HG03442 (cell line): Measurements from ENCODE around the gene DUOX1.

ENCODE experiments used
- ATAC-seq: cut with Tn5 transposase; IDR thresholded peaks from one replicate; pipeline ENCODE4 v1.9.1; 2021; ENCODE audit warnings: mild to moderate bottlenecking, moderate library complexity; ENCODE audit not compliant: unreplicated experiment

Gene DUOX1

GRCh38 chr15:45105586-45105985 is 24.2 kb upstream of the DUOX1 start:
- no peak for ATAC-seq

GRCh38 chr15:45106002-45106790 is 23.6 kb upstream of the DUOX1 start:
- no peak for ATAC-seq

- ATAC-seq: no peak
Observed at GRCh38 chr15:45107941-45108630, 21.7 kb upstream of the DUOX1 start.

- no peak for ATAC-seq
Observed at GRCh38 chr15:45110256-45110820, 19.5 kb upstream of the DUOX1 start.

GRCh38 chr15:45111390-45112142 is 18.2 kb upstream of the DUOX1 start:
- ATAC-seq: no peak

- no peak for ATAC-seq
Observed at GRCh38 chr15:45112143-45112590, 17.6 kb upstream of the DUOX1 start.

- no peak for ATAC-seq
Observed at GRCh38 chr15:45112591-45113379, 17.0 kb upstream of the DUOX1 start.

- no peak for ATAC-seq
Observed at GRCh38 chr15:45113380-45113990, 16.3 kb upstream of the DUOX1 start.

- no peak for ATAC-seq
Observed at GRCh38 chr15:45114076-45114750, 15.6 kb upstream of the DUOX1 start, which contains the start of the genes DUOX2 and DUOXA2. DUOX2 (minus strand) TSS chr15:45114172; CDS start chr15:45113411, 761 bp downstream. DUOXA2 (plus strand) TSS chr15:45114326; CDS start chr15:45114606, 280 bp downstream.

GRCh38 chr15:45114751-45115085 is 15.1 kb upstream of the DUOX1 start:
- no peak for ATAC-seq

GRCh38 chr15:45115312-45115820 is 14.4 kb upstream of the DUOX1 start:
- no peak for ATAC-seq

- no peak for ATAC-seq
Observed at GRCh38 chr15:45116006-45116481, 13.8 kb upstream of the DUOX1 start.

- ATAC-seq: no peak
Observed at GRCh38 chr15:45116482-45117307, 13.1 kb upstream of the DUOX1 start.

- ATAC-seq: peak; percentile 4
Observed at GRCh38 chr15:45117308-45118130, 12.3 kb upstream of the DUOX1 start.

GRCh38 chr15:45118131-45118588 is 11.6 kb upstream of the DUOX1 start:
- ATAC-seq: peak; percentile 93

- no peak for ATAC-seq
Observed at GRCh38 chr15:45118996-45119395, 10.8 kb upstream of the DUOX1 start.
